Panc1 (cell line): ENCODE results near the gene FILIP1L.

Source experiments
- CTCF ChIP-seq: fragments of 450-650 bp; IDR thresholded peaks from 2 replicates; pipeline ENCODE4 v1.5.1; 2017; ENCODE audit warnings: mild to moderate bottlenecking
- POLR2AphosphoS5 ChIP-seq: IDR thresholded peaks from 2 replicates; pipeline ENCODE4 v1.6.1; 2012; ENCODE audit warnings: mild to moderate bottlenecking, low read depth, low read length, moderate library complexity
- REST ChIP-seq, 2 experiments: IDR thresholded peaks; 2 replicates each; pipeline ENCODE4 v1.6.1; 2011 to 2012; ENCODE audit warnings: low read depth in 2 of 2, control low read depth in 1 of 2, low read length in 1 of 2, mild to moderate bottlenecking in 1 of 2, moderate library complexity in 1 of 2; ENCODE audit not compliant: insufficient read depth in 1 of 2
- SIN3A ChIP-seq: IDR thresholded peaks from 2 replicates; pipeline ENCODE4 v1.6.1; 2012; ENCODE audit warnings: low read depth, mild to moderate bottlenecking, low read length, moderate library complexity, borderline replicate concordance; ENCODE audit not compliant: insufficient read depth
- TCF7L2 ChIP-seq: IDR thresholded peaks from 2 replicates; pipeline ENCODE4 v1.6.1; 2011; ENCODE audit warnings: mild to moderate bottlenecking, low read depth, low read length, inconsistent platforms

GRCh38 chr3:100096866-100097265 lies 17.4 kb downstream of the FILIP1L start:
- TF ChIP-seq CTCF = no peak
- no peak for TF ChIP-seq POLR2AphosphoS5
- TF ChIP-seq REST (IDR thresholded peaks at IDR 0.05; ENCODE audit: insufficient read depth in 1 of 2, low read depth in 2 of 2, low read length in 1 of 2) = no peak
- no peak for TF ChIP-seq SIN3A
- no peak for TF ChIP-seq TCF7L2
